ENCODE results near the gene PCDHGC5.

DNA sequence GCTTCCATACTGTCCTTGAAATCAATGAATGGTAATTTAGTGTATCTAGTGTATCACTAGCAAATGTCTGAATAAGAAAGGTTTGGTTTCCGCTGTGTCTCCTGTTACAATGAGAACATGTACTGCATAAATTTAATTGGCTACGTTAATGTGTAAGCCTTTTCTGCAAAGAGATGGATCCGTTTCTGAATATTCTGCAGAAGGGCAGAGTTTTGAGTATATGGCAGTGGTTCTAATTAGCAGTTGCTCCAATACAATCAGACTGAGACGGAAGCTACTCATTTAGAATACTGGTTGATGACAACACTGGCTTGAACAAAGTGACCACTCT is 4.6 kb upstream of the PCDHGC5 start:
- TF ChIP-seq CTCF (IDR thresholded peaks at IDR 0.05), result no peak
- TF ChIP-seq POLR2A (IDR thresholded peaks at IDR 0.05), result no peak
